ENCODE measurements around the gene ENPP6. TPM values are rescaled to one million over a fixed set of nuclear protein-coding genes. Genes with fewer than 3 reads are reported as not detected.
A peak's percentile ranks its signal among the peaks of the same experiment; 100 is the strongest.

ENPP6 gene
- total and polyA plus RNA-seq, 2 of the 13 experiments (the other 11 are each of a cell fraction or from before 2014, with no cell fraction given) = not detected

DNA sequence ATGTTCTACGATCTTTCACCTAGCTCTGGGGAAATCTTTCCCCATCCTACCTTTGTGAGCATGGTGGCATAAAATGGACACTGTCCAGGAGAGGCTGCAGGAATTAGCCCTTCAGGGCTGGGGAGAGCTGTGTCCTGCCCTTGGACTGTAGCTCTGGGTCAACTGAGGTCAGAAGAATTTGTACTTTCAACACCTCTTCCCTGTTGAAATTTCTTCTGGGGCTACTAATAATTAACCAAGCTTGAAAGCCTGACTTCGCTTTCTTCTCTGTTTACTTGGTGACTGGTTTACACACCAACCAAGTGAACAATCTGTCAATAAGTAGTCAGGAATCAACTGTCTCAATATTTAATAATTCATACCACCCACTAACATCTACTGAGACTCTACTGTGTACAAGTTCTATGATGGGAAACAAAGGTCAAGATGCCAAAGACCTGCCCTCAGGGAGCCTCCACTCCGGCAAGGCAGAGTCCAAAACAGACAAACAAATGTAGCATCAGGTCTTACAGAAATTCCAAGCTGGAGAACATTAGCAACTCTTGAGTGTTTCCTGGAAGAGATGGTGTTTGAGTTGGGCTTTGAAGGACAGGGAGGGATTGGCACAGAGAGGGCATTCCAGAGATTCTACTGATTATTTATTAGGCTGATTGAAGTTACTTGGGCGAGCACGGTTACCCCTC, 113.1 kb downstream of the ENPP6 start (continued):
- TF ChIP-seq, protein P1, sequence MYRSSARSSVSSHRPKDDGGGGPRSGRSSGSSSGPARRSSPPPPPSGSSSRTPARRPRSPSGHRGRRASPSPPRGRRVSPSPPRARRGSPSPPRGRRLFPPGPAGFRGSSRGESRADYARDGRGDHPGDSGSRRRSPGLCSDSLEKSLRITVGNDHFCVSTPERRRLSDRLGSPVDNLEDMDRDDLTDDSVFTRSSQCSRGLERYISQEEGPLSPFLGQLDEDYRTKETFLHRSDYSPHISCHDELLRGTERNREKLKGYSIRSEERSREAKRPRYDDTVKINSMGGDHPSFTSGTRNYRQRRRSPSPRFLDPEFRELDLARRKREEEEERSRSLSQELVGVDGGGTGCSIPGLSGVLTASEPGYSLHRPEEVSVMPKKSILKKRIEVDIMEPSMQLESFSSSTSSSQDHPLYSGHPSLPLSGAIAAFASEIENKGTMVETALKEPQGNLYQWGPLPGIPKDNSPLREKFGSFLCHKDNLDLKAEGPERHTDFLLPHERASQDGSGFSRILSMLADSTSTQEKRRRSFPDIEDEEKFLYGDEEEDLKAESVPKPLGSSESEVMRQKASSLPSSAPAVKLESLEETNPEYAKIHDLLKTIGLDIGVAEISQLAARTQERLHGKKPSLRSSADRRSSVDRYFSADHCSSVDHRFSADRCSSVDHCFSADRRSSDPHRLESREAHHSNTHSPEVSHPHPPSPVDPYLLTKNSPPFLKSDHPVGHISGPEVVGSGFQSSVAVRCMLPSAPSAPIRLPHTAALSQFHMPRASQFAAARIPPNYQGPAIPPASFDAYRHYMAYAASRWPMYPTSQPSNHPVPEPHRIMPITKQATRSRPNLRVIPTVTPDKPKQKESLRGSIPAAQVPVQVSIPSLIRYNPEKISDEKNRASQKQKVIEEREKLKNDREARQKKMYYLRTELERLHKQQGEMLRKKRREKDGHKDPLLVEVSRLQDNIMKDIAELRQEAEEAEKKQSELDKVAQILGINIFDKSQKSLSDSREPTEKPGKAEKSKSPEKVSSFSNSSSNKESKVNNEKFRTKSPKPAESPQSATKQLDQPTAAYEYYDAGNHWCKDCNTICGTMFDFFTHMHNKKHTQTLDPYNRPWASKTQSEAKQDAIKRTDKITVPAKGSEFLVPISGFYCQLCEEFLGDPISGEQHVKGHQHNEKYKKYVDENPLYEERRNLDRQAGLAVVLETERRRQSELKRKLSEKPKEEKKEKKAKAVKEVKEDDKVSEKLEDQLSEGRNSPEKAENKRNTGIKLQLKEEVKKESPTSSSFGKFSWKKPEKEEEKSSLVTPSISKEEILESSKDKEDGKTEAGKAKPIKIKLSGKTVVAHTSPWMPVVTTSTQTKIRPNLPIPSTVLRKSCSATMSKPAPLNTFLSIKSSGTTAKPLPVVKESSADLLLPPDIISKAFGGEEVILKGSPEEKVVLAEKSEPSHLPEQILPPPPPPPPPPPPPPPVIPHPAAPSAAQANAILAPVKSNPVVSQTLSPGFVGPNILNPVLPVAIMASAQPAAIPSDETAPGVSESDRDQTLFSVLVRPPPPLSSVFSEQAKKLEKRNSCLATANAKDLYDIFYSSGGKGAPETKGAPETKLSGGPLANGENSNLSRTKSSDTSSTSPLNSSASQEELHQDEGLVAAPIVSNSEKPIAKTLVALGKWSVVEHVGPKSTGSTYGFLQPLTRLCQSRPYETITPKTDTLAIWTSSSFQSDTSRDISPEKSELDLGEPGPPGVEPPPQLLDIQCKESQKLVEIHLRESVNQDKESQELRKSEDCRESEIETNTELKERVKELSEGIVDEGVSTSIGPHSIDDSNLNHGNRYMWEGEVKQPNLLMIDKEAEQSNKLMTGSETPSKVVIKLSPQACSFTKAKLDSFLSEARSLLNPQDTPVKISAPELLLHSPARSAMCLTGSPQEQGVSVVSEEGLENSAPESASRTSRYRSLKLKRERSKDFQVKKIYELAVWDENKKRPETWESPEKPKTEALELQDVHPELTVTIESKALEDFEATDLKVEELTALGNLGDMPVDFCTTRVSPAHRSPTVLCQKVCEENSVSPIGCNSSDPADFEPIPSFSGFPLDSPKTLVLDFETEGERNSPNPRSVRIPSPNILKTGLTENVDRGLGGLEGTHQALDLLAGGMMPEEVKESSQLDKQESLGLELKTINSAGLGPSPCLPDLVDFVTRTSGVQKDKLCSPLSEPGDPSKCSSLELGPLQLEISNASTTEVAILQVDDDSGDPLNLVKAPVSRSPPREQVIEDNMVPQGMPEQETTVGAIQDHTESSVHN (CRISPR knock-in tag; IDR thresholded peaks at IDR 0.05) = no peak
- TF ChIP-seq MEIS1 (CRISPR knock-in tag; IDR thresholded peaks at IDR 0.05; ENCODE audit: borderline replicate concordance) (no peak), ZMYM2 (CRISPR knock-in tag; IDR thresholded peaks at IDR 0.05) (peak; percentile 97), ZNF329 (CRISPR knock-in tag; IDR thresholded peaks at IDR 0.05; ENCODE audit: low read depth) (no peak), RCOR2 (CRISPR knock-in tag; IDR thresholded peaks at IDR 0.05) (peak; percentile 70; the same call in 1 of the 2 replicates), HMG20A (CRISPR knock-in tag; IDR thresholded peaks at IDR 0.05; ENCODE audit: borderline replicate concordance) (peak; percentile 91), GTF3A (CRISPR knock-in tag; conservative IDR thresholded peaks at IDR 0.05) (no peak), SAFB2 (CRISPR knock-in tag; IDR thresholded peaks at IDR 0.05; ENCODE audit: borderline replicate concordance, low read depth) (no peak)
- TF ChIP-seq, protein P2, sequence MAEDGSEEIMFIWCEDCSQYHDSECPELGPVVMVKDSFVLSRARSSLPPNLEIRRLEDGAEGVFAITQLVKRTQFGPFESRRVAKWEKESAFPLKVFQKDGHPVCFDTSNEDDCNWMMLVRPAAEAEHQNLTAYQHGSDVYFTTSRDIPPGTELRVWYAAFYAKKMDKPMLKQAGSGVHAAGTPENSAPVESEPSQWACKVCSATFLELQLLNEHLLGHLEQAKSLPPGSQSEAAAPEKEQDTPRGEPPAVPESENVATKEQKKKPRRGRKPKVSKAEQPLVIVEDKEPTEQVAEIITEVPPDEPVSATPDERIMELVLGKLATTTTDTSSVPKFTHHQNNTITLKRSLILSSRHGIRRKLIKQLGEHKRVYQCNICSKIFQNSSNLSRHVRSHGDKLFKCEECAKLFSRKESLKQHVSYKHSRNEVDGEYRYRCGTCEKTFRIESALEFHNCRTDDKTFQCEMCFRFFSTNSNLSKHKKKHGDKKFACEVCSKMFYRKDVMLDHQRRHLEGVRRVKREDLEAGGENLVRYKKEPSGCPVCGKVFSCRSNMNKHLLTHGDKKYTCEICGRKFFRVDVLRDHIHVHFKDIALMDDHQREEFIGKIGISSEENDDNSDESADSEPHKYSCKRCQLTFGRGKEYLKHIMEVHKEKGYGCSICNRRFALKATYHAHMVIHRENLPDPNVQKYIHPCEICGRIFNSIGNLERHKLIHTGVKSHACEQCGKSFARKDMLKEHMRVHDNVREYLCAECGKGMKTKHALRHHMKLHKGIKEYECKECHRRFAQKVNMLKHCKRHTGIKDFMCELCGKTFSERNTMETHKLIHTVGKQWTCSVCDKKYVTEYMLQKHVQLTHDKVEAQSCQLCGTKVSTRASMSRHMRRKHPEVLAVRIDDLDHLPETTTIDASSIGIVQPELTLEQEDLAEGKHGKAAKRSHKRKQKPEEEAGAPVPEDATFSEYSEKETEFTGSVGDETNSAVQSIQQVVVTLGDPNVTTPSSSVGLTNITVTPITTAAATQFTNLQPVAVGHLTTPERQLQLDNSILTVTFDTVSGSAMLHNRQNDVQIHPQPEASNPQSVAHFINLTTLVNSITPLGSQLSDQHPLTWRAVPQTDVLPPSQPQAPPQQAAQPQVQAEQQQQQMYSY (CRISPR knock-in tag; IDR thresholded peaks at IDR 0.05) = no peak
- TF ChIP-seq, protein P3, sequence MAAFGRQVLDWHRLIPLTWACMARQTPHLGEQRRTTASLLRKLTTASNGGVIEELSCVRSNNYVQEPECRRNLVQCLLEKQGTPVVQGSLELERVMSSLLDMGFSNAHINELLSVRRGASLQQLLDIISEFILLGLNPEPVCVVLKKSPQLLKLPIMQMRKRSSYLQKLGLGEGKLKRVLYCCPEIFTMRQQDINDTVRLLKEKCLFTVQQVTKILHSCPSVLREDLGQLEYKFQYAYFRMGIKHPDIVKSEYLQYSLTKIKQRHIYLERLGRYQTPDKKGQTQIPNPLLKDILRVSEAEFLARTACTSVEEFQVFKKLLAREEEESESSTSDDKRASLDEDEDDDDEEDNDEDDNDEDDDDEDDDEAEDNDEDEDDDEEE (CRISPR knock-in tag; IDR thresholded peaks at IDR 0.05) = no peak

All from HepG2 (cell line).